ENCODE results near the gene ALG13.

ALG13 gene

DNA sequence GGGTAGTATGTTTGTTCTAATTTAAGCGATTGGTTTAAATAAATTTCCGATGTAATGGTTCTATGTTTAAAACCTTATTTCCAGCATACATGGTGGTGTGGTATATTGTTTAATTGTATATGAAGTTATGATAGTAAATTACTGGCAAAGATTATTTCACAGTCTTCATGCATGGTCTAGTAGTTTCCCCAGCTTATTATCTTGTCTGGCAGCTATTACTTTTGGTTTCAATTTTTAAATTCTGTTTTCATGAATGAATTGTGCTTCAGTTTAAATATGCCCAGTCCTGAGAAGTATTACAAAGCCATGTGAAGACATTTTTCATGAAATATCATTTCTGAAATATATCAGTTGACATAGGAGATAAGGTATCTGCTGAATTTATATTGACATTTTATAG is 6.3 kb downstream of the ALG13 start:
- ChIA-PET CTCF (no interaction called here), POLR2A (no interaction called here)
- no peak for TF ChIP-seq CTCF (IDR thresholded peaks at IDR 0.05; ENCODE audit: control extremely low read depth, extremely low read depth, low read depth, missing control alignments)
- DNase-seq (ENCODE audit: extremely low spot score): no peak

DNA sequence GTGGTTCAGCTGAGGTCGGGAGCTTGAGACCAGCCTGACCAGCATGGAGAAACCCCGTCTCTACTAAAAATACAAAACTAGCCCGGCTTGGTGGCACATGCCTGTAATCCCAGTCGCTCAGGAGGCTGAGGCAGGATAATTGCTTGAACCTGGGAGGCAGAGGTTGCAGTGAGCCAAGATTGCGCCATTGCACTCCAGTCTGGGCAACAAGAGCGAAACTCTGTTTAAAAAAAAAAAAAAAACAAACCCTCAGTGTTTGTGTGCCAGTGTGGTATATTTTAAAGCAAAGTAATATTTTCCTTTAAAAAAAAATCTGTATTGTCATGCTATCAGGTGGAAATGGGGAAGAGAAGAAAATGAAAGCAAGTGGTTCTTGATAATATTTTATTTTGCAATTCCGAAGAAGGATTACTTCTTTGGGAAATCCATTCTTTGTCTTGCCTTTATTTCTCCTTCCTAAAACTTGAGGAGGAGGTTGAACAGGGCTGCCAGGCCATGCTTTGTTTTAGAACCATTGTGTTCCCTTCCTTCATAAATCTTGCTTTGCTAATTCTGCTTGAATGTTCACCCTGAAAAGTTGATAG is 14.4 kb downstream of the ALG13 start:
- no peak for DNase-seq (ENCODE audit: extremely low spot score)
- POLR2A ChIA-PET: no interaction called here
- no peak for TF ChIP-seq CTCF (IDR thresholded peaks at IDR 0.05; ENCODE audit: control extremely low read depth, extremely low read depth, low read depth, missing control alignments)
- CTCF ChIA-PET: no interaction called here

DNA sequence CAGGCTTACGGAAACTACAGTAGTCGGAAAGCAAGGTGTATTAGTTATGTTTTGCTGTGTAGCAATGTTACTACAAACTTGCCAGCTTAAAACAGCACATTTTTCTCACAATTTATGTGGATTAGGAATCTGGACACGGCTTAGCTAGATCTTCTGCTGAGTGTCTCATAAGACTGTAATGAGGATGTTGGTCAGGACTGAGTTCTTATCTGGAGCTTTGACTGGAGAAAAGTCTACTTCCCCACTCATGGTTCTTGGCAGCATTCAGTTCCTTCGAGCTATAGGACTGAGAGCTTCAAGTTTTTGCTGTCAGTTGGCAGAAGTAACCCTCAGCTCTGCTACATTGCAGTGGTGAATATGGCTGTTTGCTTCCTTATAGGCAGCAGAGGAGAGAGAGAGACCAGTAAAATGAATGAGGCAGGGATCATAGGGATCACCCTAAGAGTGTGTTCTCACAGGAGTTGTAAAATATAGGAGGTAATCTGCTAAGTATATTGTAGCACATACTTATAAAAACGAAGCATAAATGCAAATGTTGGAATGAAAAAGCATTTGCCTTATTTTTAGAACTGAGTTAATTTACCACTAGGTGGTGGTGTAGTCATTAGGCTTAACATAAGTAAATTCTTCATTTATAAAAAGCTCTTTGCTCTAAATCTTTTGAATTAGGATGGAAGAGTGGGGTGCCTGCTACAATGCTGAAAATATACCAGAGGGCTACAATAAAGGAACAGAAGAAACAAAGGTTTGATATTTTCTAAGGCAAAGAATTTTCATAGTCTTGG is 38.6 kb downstream of the ALG13 start:
- CTCF ChIA-PET: interaction anchor here (1.9 kb wide), 1 partner anchor 10 kb away, joined by 7 read pairs; no protein-coding TSS in a partner anchor
- TF ChIP-seq CTCF (IDR thresholded peaks at IDR 0.05; ENCODE audit: control extremely low read depth, extremely low read depth, low read depth, missing control alignments): no peak
- POLR2A ChIA-PET: interaction anchor here (0.6 kb wide), 1 partner anchor 23 kb away, joined by 4 read pairs; no protein-coding TSS in a partner anchor
- no peak for DNase-seq (ENCODE audit: extremely low spot score)

DNA sequence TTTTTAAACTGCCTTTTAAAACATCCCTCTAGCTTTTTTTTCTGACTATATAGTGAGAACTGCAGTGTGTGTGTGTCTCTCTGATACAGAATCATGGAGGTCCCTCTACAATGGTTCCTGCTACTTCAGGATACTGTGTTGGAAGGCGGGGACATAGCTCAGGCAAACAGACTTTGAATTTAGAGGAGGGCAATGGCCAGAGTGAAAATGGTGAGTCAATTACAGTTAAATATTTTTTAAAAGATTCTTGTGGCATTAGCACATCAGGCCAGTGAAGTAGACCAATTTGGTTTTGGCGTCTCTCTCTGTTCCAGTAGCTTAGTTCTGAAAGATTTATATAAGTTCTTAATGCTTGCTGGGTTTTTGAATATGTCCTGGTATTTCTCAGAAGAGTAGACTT is 47.1 kb downstream of the ALG13 start:
- ChIA-PET POLR2A (no interaction called here), CTCF (no interaction called here)
- DNase-seq (ENCODE audit: extremely low spot score): no peak
- TF ChIP-seq CTCF (IDR thresholded peaks at IDR 0.05; ENCODE audit: control extremely low read depth, extremely low read depth, low read depth, missing control alignments): no peak

- POLR2A ChIA-PET: no interaction called here
- DNase-seq (ENCODE audit: extremely low spot score): no peak
- CTCF ChIA-PET: interaction anchor here (1.0 kb wide), 1 partner anchor 10 kb away, joined by 3 read pairs; no protein-coding TSS in a partner anchor
- no peak for TF ChIP-seq CTCF (IDR thresholded peaks at IDR 0.05; ENCODE audit: control extremely low read depth, extremely low read depth, low read depth, missing control alignments)
Measured at GRCh38 chrX:111731351-111731750, 50.4 kb downstream of the ALG13 start.

DNA sequence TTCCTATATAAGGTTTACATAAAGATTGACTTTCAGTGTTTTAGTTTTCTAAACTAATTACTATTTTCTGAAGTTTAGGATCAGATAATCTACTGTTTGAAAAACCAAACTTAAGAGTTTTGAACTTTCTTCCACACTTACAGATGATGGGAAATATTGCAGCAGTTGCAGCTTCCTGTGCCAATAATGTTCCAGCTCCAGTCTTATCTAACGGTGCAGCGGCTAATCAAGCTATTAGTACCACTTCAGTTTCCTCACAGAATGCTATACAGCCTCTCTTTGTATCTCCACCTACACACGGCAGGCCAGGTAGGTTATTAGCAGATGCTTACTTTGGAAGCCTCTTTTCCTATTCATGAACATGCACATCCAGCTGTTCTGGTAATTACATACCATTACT is 55.6 kb downstream of the ALG13 start:
- POLR2A ChIA-PET: no interaction called here
- CTCF ChIA-PET: interaction anchor here (1.2 kb wide), 1 partner anchor 9 kb away, joined by 3 read pairs; no protein-coding TSS in a partner anchor
- DNase-seq (ENCODE audit: extremely low spot score): no peak
- no peak for TF ChIP-seq CTCF (IDR thresholded peaks at IDR 0.05; ENCODE audit: control extremely low read depth, extremely low read depth, low read depth, missing control alignments)
